ENCODE results near the gene GSG1L. TPM values are rescaled to one million over a fixed set of nuclear protein-coding genes. Genes with fewer than 3 reads are reported as not detected.

GSG1L gene
- total RNA-seq, 1 donor from 2014 or later = not detected

- intact Hi-C loops (cut with micrococcal nuclease) = no loop called here
- no peak overlapping the region for H3K27ac Mint-ChIP-seq
- no peaks in the 10 kb centered on the region for H3K27me3 Mint-ChIP-seq
- H3K4me3 Mint-ChIP-seq = no peak overlapping the region
- peaks cover 6% of the 10 kb centered on the region for H3K4me1 Mint-ChIP-seq
- DNase-seq = no peak
- peaks cover 8% of the 10 kb centered on the region for H3K9me3 Mint-ChIP-seq
- H3K36me3 Mint-ChIP-seq (ENCODE audit: low read depth) = peaks cover 5% of the 10 kb centered on the region
Observed at GRCh38 chr16:28086186-28087139, 22.9 kb upstream of the GSG1L start.

GRCh38 chr16:28085389-28086171 is 22.1 kb upstream of the GSG1L start:
- Mint-ChIP-seq H3K27ac (no peak overlapping the region), H3K36me3 (ENCODE audit: low read depth) (peaks cover 5% of the 10 kb centered on the region), H3K4me1 (peaks cover 6% of the 10 kb centered on the region), H3K4me3 (no peak overlapping the region), H3K9me3 (peaks cover 8% of the 10 kb centered on the region), H3K27me3 (no peaks in the 10 kb centered on the region)
- DNase-seq = no peak
- intact Hi-C loops (cut with micrococcal nuclease) = no loop called here

GRCh38 chr16:28084209-28084608 is 20.7 kb upstream of the GSG1L start:
- DNase-seq = no peak
- H3K27ac Mint-ChIP-seq = no peak overlapping the region
- H3K9me3 Mint-ChIP-seq = peaks cover under 1% of the 10 kb centered on the region
- no peaks in the 10 kb centered on the region for H3K36me3 Mint-ChIP-seq (ENCODE audit: low read depth)
- no peaks in the 10 kb centered on the region for H3K4me1 Mint-ChIP-seq
- no peak overlapping the region for H3K4me3 Mint-ChIP-seq
- no peaks in the 10 kb centered on the region for H3K27me3 Mint-ChIP-seq
- intact Hi-C loops (cut with micrococcal nuclease) = no loop called here

- no peaks in the 10 kb centered on the region for H3K4me1 Mint-ChIP-seq
- DNase-seq = no peak
- no peak overlapping the region for H3K27ac Mint-ChIP-seq
- no peak overlapping the region for H3K4me3 Mint-ChIP-seq
- H3K36me3 Mint-ChIP-seq (ENCODE audit: low read depth) = no peaks in the 10 kb centered on the region
- intact Hi-C loops (cut with micrococcal nuclease) = no loop called here
- no peaks in the 10 kb centered on the region for H3K27me3 Mint-ChIP-seq
- no peaks in the 10 kb centered on the region for H3K9me3 Mint-ChIP-seq
Observed at GRCh38 chr16:28082624-28083023, 19.1 kb upstream of the GSG1L start.

- Mint-ChIP-seq H3K9me3 (no peaks in the 10 kb centered on the region), H3K27ac (no peak overlapping the region), H3K4me3 (no peak overlapping the region), H3K27me3 (no peaks in the 10 kb centered on the region), H3K4me1 (no peaks in the 10 kb centered on the region), H3K36me3 (ENCODE audit: low read depth) (no peaks in the 10 kb centered on the region)
- intact Hi-C loops (cut with micrococcal nuclease) = no loop called here
- DNase-seq = no peak
Observed at GRCh38 chr16:28081391-28081968, 18.0 kb upstream of the GSG1L start.

GRCh38 chr16:28078261-28078660 is 14.7 kb upstream of the GSG1L start:
- Mint-ChIP-seq H3K27ac (no peak overlapping the region), H3K4me1 (no peaks in the 10 kb centered on the region)
- intact Hi-C loops (cut with micrococcal nuclease) = no loop called here

GRCh38 chr16:28073836-28074235 is 10.3 kb upstream of the GSG1L start:
- Mint-ChIP-seq H3K4me1 (peaks cover 2% of the 10 kb centered on the region), H3K4me3 (no peak overlapping the region), H3K27me3 (peaks cover 2% of the 10 kb centered on the region), H3K9me3 (no peaks in the 10 kb centered on the region), H3K36me3 (ENCODE audit: low read depth) (no peaks in the 10 kb centered on the region), H3K27ac (no peak overlapping the region)
- DNase-seq = no peak
- intact Hi-C loops (cut with micrococcal nuclease) = no loop called here

More at GRCh38 chr16:28078261-28078660, 14.7 kb upstream of the GSG1L start:
- Mint-ChIP-seq H3K36me3 (ENCODE audit: low read depth) (no peaks in the 10 kb centered on the region), H3K4me3 (no peak overlapping the region), H3K27me3 (no peaks in the 10 kb centered on the region), H3K9me3 (no peaks in the 10 kb centered on the region)
- DNase-seq = no peak

GRCh38 chr16:28072087-28072486 is 8.6 kb upstream of the GSG1L start:
- Mint-ChIP-seq H3K9me3 (no peaks in the 10 kb centered on the region), H3K4me1 (peaks cover 2% of the 10 kb centered on the region), H3K36me3 (ENCODE audit: low read depth) (no peaks in the 10 kb centered on the region), H3K4me3 (no peak overlapping the region), H3K27ac (no peak overlapping the region), H3K27me3 (peaks cover 2% of the 10 kb centered on the region)
- DNase-seq = no peak
- intact Hi-C loops (cut with micrococcal nuclease) = no loop called here

GRCh38 chr16:28069971-28070794 is 6.7 kb upstream of the GSG1L start:
- Mint-ChIP-seq H3K36me3 (ENCODE audit: low read depth) (no peaks in the 10 kb centered on the region), H3K9me3 (no peaks in the 10 kb centered on the region), H3K4me1 (peaks cover 2% of the 10 kb centered on the region), H3K27ac (no peak overlapping the region), H3K4me3 (no peak overlapping the region), H3K27me3 (peaks cover 9% of the 10 kb centered on the region)
- DNase-seq = no peak
- intact Hi-C loops (cut with micrococcal nuclease) = loop anchor here (1.0 kb wide), 2 partner anchors 98 to 431 kb away; no protein-coding TSS in a partner anchor

- Mint-ChIP-seq H3K27ac (no peak overlapping the region), H3K27me3 (peaks cover 20% of the 10 kb centered on the region), H3K4me3 (no peak overlapping the region), H3K9me3 (no peaks in the 10 kb centered on the region), H3K4me1 (peaks cover 2% of the 10 kb centered on the region), H3K36me3 (ENCODE audit: low read depth) (no peaks in the 10 kb centered on the region)
- intact Hi-C loops (cut with micrococcal nuclease) = no loop called here
- DNase-seq = no peak
Observed at GRCh38 chr16:28068976-28069375, 5.5 kb upstream of the GSG1L start.

GRCh38 chr16:28067604-28068379 is 4.3 kb upstream of the GSG1L start:
- no peak overlapping the region for H3K4me3 Mint-ChIP-seq
- H3K9me3 Mint-ChIP-seq = no peaks in the 10 kb centered on the region
- H3K36me3 Mint-ChIP-seq (ENCODE audit: low read depth) = no peaks in the 10 kb centered on the region
- H3K27me3 Mint-ChIP-seq = peaks cover 21% of the 10 kb centered on the region
- intact Hi-C loops (cut with micrococcal nuclease) = no loop called here
- H3K27ac Mint-ChIP-seq = no peak overlapping the region
- H3K4me1 Mint-ChIP-seq = peaks cover 2% of the 10 kb centered on the region
- DNase-seq = no peak

- H3K4me3 Mint-ChIP-seq = no peak overlapping the region
- DNase-seq = no peak
- H3K9me3 Mint-ChIP-seq = no peaks in the 10 kb centered on the region
- H3K36me3 Mint-ChIP-seq (ENCODE audit: low read depth) = no peaks in the 10 kb centered on the region
- H3K4me1 Mint-ChIP-seq = no peaks in the 10 kb centered on the region
- intact Hi-C loops (cut with micrococcal nuclease) = no loop called here
- peaks cover 39% of the 10 kb centered on the region for H3K27me3 Mint-ChIP-seq
- no peak overlapping the region for H3K27ac Mint-ChIP-seq
Observed at GRCh38 chr16:28064706-28065249, 1.3 kb upstream of the GSG1L start.
